Right ventricle myocardium inferior (tissue), 1 donor: ENCODE measurements around the gene FGF18. TPM values are rescaled to one million over a fixed set of nuclear protein-coding genes. Genes with fewer than 3 reads are reported as not detected.

ENCODE experiments used
- ATAC-seq: fragments of 200-7000 bp; cut with Tn5 transposase; one replicate; pipeline ENCODE4 v1.9.1; 2020; ENCODE audit warnings: mild to moderate bottlenecking, moderate library complexity
- DNase-seq: peaks from one replicate; pipeline ENCODE4 v3.0.0; 2021; ENCODE audit errors: missing footprints
- intact Hi-C: fragments of 100-400 bp; cut with DNase I; formaldehyde crosslinking; loops from one replicate; pipeline ENCODE4 v1.11.0; 2022
- total RNA-seq: library from RNA; stranded (reverse); fragmentation: NEBNext Ultra II Directional; extraction: Animal tissue kit (Norgen Biotek cat#: 25700); gene quantifications from one replicate; pipeline ENCODE4 v1.2.1, GENCODE V29; 2021
- donor health status: DM: no; HTN: yes; CAD: no; lungs with severe emphysema.

FGF18 gene
- total RNA-seq, 1 donor from 2014 or later = 10.1 TPM

GRCh38 chr5:171453988-171454387 lies 34.5 kb downstream of the FGF18 start:
- ATAC-seq = no peak
- intact Hi-C loops = no loop called here
- no peak for DNase-seq

DNA sequence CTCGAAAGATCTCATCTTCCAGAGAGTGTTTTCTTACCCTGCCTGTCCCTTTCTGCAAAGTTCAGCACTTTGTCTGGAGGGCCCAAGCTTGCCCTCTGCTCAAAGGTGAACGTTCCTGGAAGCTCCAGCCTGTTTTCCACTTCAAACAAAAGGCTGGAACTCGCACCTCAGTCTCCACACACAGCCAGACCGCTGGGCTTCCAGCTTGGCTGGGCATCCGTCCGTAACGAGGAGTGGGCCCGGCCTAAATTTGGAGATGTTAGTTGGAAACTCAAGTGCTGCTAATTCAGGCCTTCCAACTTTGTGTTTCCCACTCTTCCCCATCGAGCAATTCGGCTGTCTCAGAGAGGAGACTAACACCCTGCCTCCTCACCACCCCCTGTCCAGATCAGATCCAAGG lies 35.1 kb downstream of the FGF18 start:
- DNase-seq = no peak
- intact Hi-C loops = no loop called here
- no peak for ATAC-seq

GRCh38 chr5:171455522-171455921 lies 36.1 kb downstream of the FGF18 start:
- ATAC-seq = no peak
- no peak for DNase-seq
- intact Hi-C loops = no loop called here

DNA sequence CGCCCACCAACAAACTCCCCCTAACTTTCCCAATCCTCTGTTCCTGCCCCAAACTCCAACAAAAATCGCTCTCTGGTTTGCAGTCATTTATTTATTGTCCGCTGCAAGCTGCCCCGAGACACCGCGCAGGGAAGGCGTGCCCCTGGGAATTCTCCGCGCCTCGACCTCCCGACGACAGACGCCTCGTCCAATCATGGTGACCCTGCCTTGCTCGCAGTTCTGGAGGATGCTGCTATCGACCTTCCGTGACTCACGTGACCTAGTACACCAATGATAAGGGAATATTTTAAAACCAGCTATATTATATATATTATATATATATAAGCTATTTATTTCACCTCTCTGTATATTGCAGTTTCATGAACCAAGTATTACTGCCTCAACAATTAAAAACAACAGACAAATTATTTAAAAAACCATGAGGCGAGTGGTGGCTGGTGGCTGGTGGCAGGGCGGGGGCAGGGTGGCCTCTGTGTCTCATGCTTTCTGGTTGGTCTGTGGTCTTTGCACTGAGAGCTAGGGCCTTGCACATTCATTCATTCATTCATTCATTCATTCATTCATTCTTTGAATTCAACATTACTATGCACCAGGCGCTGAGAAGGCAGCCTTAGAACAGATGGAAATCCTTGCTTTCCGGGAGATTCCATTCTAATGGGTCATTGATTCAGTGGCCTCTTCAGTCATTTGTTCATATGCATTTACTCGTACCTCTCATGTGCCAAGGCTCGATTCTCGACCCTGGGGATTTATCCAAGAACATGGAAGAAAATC lies 37.9 kb downstream of the FGF18 start:
- ATAC-seq (no peak), DNase-seq (no peak)
- intact Hi-C loops = no loop called here

DNA sequence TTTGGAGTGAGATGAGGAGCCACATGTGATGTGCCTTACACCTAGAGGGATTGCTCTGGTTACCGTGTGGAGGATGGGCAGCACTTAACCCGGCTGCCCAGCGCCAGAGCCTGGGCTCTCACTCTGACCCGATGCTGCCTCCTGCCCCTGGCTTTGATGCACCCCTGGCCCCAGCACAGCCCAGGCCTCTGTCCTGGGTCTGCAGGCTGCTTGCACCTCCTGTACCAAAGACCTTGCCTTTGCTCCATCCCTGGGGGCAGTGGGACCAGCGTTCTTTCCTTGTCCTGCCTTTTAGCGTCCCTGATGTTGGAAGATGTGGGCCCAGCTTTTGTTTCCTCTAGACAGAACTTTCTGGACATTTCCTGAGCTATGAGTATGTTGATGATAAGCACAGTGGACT lies 40.4 kb downstream of the FGF18 start:
- DNase-seq (no peak), ATAC-seq (no peak)
- intact Hi-C loops = no loop called here

- no peak for DNase-seq
- intact Hi-C loops = no loop called here
- no peak for ATAC-seq
Measured at GRCh38 chr5:171462136-171462927, 42.9 kb downstream of the FGF18 start.

- no peak for DNase-seq
- no peak for ATAC-seq
- intact Hi-C loops = no loop called here
Measured at GRCh38 chr5:171462928-171463861, 43.7 kb downstream of the FGF18 start.

- ATAC-seq (no peak), DNase-seq (no peak)
- intact Hi-C loops = no loop called here
Measured at GRCh38 chr5:171463862-171464229, 44.4 kb downstream of the FGF18 start.

DNA sequence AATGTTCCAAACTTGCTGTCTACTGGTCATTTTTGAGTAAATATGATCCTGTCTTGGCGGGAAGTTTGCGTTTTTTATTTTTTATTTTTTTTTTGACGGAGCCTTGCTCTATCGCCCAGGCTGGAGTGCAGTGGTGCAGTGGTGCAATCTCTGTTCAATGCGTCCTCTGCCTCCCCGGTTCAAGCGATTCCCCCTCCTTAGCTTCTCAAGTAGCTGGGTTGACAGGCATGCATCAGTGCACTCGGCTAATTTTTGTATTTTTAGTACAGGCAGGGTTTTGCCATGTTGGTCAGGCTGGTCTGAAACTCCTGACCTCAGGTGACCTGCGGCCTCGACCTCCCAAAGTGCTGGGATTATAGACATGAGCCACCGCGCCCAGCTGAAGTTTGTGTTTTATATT lies 45.4 kb downstream of the FGF18 start:
- intact Hi-C loops = no loop called here
- DNase-seq (no peak), ATAC-seq (no peak)

DNA sequence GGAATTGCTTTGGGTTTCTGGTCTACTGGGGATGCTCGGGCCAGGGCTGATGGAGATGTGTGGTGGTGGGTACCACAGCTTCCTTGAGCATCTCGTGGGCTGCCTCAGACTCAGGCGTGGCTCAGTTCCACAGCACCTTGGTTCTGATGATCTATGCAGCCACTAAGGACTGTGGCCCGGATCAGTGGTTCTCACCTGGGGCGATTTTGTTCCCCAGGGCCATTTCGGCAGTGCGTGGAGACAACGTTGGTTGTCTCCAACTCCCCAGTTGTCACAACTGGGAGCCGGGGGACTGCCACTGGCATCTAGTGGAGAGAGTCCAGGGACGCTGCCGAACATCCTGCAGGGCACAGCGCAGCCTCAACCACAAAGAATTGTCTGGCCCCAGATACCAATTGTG lies 47.7 kb downstream of the FGF18 start:
- no peak for DNase-seq
- ATAC-seq = no peak
- intact Hi-C loops = no loop called here

DNA sequence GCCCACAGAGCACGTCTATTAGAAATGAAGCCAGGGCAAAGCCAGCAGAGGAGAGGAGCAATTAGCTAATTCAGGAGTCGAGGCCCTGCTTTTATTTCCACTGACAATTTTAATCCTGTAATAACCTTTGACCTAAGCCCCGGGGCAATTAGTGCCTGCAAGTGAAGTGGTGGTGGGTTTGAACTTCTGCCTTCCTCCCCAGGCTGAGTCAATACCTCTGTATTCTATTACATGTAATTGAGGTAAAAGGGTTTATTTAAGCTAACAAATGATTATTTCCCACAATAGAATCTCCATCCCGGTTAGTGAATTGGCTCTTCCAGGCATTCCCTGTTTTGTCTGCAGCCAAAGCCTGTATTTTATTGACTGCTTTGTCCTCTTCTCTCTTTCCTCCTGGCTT lies 49.9 kb downstream of the FGF18 start:
- no peak for ATAC-seq
- intact Hi-C loops = no loop called here
- no peak for DNase-seq

GRCh38 chr5:171470420-171470819 lies 51.0 kb downstream of the FGF18 start:
- ATAC-seq = no peak
- no peak for DNase-seq
- intact Hi-C loops = no loop called here

- ATAC-seq = peak; percentile 53
- intact Hi-C loops = no loop called here
- DNase-seq = no peak
Measured at GRCh38 chr5:171474230-171474813, 54.9 kb downstream of the FGF18 start.

GRCh38 chr5:171475596-171475995 lies 56.1 kb downstream of the FGF18 start:
- ATAC-seq = no peak
- intact Hi-C loops = no loop called here
- no peak for DNase-seq

- DNase-seq (no peak), ATAC-seq (no peak)
- intact Hi-C loops = no loop called here
Measured at GRCh38 chr5:171476701-171477100, 57.3 kb downstream of the FGF18 start.

- DNase-seq (no peak), ATAC-seq (no peak)
- intact Hi-C loops = no loop called here
Measured at GRCh38 chr5:171477101-171477500, 57.7 kb downstream of the FGF18 start.

DNA sequence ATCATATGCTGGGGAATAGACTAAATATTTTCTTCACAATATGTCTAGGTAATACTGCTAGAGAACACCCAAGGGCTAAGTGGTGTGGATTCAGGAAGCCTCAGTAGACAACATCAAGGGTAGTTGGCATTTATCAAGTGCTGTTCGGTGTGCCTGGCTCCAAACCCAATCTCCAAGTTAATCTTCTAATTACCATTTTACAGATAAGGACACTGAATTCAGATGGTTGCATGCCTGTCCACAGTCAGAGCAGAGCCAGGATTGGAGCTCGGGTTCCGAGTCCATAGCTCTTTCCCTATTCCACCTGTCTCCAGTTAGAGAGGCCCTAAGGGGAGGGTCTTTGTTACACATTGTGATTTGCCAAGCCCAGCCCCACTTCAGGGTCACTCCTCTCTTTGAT lies 58.2 kb downstream of the FGF18 start:
- intact Hi-C loops = no loop called here
- DNase-seq (no peak), ATAC-seq (no peak)

DNA sequence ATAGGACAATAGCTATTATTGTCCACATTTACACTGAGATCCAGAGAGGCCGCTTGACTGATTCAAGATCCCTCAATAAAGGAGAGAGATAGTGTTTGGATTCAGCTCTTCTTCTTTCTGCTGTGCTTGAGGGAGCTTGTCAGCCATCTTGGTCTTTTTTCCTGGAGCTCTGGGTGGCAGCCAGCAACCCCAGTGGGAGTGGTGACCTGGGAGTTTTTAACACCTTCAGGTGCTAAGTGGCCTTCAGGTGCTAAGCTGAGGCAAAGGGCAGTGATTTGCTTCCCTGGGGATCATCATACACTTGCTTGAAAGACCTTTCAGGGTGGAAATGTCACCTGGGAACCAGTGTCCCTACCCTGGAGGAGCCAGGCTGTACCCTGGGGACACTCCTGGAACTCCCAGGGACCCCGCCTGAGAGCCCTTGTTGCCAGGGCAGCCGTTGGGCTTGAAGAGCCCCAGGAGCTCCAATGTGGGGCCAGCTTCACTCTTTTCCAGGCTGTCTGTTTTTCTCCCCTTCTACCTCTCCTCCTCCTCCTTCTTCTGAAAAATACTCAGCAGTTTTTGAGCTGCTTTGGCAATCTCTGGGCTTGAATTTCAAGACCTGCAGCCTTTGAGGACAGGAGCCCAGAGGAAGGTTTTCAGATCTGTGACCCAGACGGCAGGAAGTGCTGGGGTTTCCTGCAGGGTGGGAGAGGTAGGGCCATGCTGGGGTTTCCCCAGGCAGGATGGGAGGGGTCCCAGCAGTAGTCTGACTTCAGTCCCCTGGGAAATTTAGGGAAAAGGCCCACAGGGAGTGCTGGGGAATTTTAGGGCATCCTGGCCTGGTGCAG lies 59.7 kb downstream of the FGF18 start:
- intact Hi-C loops = no loop called here
- no peak for DNase-seq

More for the DNA sequence above, 59.7 kb downstream of the FGF18 start:
- no peak for ATAC-seq
